ENCODE data around the gene ZBTB7B. TPM values are rescaled to one million over a fixed set of nuclear protein-coding genes. Genes with fewer than 3 reads are reported as not detected.

ZBTB7B gene
- total and polyA plus RNA-seq, 9 of the 15 experiments (the other 6 are each of a cell fraction or from before 2014, with no cell fraction given) = 0.04 to 46.5 (median 15.2) TPM

DNA sequence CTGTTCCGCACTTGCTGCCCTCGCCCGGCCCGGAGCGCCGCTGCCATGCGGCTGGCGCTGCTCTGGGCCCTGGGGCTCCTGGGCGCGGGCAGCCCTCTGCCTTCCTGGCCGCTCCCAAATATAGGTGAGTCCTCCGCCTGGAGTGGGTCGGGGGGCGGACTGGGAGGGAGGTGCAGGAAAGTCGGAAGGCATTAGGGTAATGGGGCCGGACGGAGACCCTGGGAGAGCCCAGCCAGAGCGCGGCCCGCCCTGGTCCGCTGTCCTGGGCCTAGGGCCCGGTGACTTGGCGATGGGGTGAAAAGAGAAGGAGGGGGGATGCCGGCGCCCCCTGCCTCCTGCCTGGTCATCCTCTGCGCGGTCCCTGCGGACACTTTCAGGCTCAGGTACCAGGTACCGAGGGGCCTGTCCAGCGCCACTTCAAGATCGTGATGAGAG is 48.8 kb downstream of the ZBTB7B start (continued):
- no peak for TF ChIP-seq ZNF347 (CRISPR knock-in tag; IDR thresholded peaks at IDR 0.05; ENCODE audit: low read depth)
- TF ChIP-seq NONO (IDR thresholded peaks at IDR 0.05; ENCODE audit: low read depth in 2 of 2, low read length in 1 of 2) = peak in 1 of 2 experiments; percentile 59; a peak in 1 of 4 replicates
- no peak for TF ChIP-seq ASH1L (IDR thresholded peaks at IDR 0.05; ENCODE audit: borderline replicate concordance, low read depth, partially characterized antibody)
- no peak for TF ChIP-seq EGR1 (conservative IDR thresholded peaks at IDR 0.05)
- TF ChIP-seq POLR2G (IDR thresholded peaks at IDR 0.05; ENCODE audit: low read depth, low read length) = peak; percentile 78
- no peak for TF ChIP-seq TFAM (CRISPR knock-in tag; conservative IDR thresholded peaks at IDR 0.05)
- TF ChIP-seq, protein P1, sequence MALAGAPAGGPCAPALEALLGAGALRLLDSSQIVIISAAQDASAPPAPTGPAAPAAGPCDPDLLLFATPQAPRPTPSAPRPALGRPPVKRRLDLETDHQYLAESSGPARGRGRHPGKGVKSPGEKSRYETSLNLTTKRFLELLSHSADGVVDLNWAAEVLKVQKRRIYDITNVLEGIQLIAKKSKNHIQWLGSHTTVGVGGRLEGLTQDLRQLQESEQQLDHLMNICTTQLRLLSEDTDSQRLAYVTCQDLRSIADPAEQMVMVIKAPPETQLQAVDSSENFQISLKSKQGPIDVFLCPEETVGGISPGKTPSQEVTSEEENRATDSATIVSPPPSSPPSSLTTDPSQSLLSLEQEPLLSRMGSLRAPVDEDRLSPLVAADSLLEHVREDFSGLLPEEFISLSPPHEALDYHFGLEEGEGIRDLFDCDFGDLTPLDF (CRISPR knock-in tag; IDR thresholded peaks at IDR 0.05) = no peak
- 0 out of 2 replicates have a peak, but pooled peaks have one; percentile 4 for TF ChIP-seq RB1 (IDR thresholded peaks at IDR 0.05; ENCODE audit: low read depth)
- peak; percentile 70; the same call in 1 of the 2 replicates for TF ChIP-seq ZBTB1 (CRISPR knock-in tag; IDR thresholded peaks at IDR 0.05; ENCODE audit: borderline replicate concordance, low read depth)
- TF ChIP-seq ZNF133 (CRISPR knock-in tag; IDR thresholded peaks at IDR 0.05) = no peak
- TF ChIP-seq POLR2AphosphoS5 (IDR thresholded peaks at IDR 0.05; ENCODE audit: control insufficient read depth, insufficient read depth, low read depth, low read length) = 0 out of 2 replicates have a peak, but pooled peaks have one; percentile 27
- TF ChIP-seq ATF7 (IDR thresholded peaks at IDR 0.05) = peak; percentile 23; the same call in 1 of the 2 replicates
- TF ChIP-seq, protein P2, sequence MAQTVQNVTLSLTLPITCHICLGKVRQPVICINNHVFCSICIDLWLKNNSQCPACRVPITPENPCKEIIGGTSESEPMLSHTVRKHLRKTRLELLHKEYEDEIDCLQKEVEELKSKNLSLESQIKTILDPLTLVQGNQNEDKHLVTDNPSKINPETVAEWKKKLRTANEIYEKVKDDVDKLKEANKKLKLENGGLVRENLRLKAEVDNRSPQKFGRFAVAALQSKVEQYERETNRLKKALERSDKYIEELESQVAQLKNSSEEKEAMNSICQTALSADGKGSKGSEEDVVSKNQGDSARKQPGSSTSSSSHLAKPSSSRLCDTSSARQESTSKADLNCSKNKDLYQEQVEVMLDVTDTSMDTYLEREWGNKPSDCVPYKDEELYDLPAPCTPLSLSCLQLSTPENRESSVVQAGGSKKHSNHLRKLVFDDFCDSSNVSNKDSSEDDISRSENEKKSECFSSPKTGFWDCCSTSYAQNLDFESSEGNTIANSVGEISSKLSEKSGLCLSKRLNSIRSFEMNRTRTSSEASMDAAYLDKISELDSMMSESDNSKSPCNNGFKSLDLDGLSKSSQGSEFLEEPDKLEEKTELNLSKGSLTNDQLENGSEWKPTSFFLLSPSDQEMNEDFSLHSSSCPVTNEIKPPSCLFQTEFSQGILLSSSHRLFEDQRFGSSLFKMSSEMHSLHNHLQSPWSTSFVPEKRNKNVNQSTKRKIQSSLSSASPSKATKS (CRISPR knock-in tag; IDR thresholded peaks at IDR 0.05) = no peak
- no peak for TF ChIP-seq ZNF780A (CRISPR knock-in tag; IDR thresholded peaks at IDR 0.05)
- 0 out of 2 replicates have a peak, but pooled peaks have one; percentile 32 for TF ChIP-seq SIN3B (IDR thresholded peaks at IDR 0.05; ENCODE audit: low read depth)
- no peak for TF ChIP-seq TEAD2 (tag; IDR thresholded peaks at IDR 0.05)

All from K562 (cell line).